Lower leg skin (tissue), 3 donors: Measurements from ENCODE around the gene UPP1.

ENCODE experiments used
- CTCF ChIP-seq, 3 donors: fragments of 450-650 bp; IDR thresholded peaks; one replicate each; pipeline ENCODE4 v1.5.1; 2016; ENCODE audit warnings: antibody characterized with exemption in 3 of 3, mild to moderate bottlenecking in 3 of 3, moderate library complexity in 2 of 3
- POLR2A ChIP-seq, 2 donors: fragments of 450-650 bp; IDR thresholded peaks; one replicate each; pipeline ENCODE4 v1.6.1; 2016 to 2017; ENCODE audit warnings: antibody characterized with exemption in 2 of 2, mild to moderate bottlenecking in 1 of 2, moderate library complexity in 1 of 2

GRCh38 chr7:48040944-48041652 is 48.0 kb upstream of the UPP1 start:
- TF ChIP-seq CTCF (IDR thresholded peaks at IDR 0.05), result no peak
- no peak for TF ChIP-seq POLR2A (IDR thresholded peaks at IDR 0.05)
